ENCODE measurements around the gene NES. TPM values are rescaled to one million over a fixed set of nuclear protein-coding genes. Genes with fewer than 3 reads are reported as not detected.

NES gene
- total and polyA plus RNA-seq, 2 of the 8 experiments (the other 6 are each of a cell fraction or from before 2014, with no cell fraction given): 13.3 to 135 TPM

DNA sequence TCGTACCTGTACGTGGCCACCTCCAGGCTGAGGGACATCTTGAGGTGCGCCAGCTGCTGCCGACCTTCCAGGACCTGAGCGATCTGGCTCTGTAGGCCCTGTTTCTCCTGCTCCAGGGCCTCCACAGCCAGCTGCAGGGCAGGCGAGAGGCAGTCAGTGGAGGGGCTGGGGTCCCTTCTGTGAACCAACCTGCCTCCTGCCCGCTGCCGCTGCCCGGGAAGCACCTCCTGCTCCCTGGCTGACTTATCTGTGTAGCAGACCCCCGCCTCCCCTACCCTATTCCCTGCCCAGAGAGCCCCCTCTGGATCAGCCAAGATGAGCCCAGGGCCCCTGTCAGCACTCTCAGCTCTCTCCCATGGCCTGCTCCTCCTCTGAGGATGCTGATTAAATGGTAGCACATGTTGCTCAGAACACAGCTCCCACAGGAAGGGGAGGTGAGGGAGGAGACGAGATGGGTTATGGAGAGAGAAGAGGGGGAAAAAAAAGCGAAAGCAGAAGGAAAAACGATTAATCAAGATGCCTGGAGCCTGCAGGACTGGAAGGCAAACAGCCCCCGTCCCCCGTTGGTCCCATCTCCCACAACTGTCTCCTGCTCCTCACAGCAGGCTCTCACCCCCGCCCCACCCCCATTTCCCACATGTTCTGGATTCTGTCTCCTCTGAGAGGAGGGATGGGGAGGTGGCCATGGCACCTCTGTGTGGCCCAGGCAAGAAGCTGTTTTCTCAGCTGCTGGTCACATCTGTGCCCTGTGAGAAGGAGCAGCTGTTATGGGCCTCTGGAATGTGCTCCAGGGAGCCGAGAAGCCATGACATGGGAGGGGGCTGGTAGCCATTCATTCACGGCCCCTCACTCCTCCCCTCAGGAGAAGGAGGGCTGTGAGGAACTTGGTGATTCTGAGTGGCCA is 1.7 kb downstream of the NES start (continued):
- no peak for TF ChIP-seq CEBPB (IDR thresholded peaks at IDR 0.05; ENCODE audit: low read depth, low read length)
